Esophagus squamous epithelium (tissue), 5 donors: ENCODE data around the gene BICRA. TPM values are rescaled to one million over a fixed set of nuclear protein-coding genes. Genes with fewer than 3 reads are reported as not detected.

Experiments used
- DNase-seq: peaks from one replicate; lab custom pipeline; 2025; lab: John Stamatoyannopoulos, UW
- H3K27ac ChIP-seq, 4 donors: fragments of 200-600 bp; sonication (generic); one replicate each; pipeline ENCODE4 v1.5.1; 2016 to 2019; ENCODE audit warnings: mild to moderate bottlenecking in 1 of 4
- H3K27me3 ChIP-seq, 4 donors: fragments of 200-600 bp; sonication (generic); 1 replicate in 3 of 4; 2 replicates in 1 of 4; pipeline versions ENCODE4 v1.5.1 to v1.6.0; 2017 to 2021; ENCODE audit warnings: antibody characterized with exemption in 1 of 4
- H3K36me3 ChIP-seq, 3 donors: fragments of 200-600 bp; sonication (generic); one replicate each; pipeline ENCODE4 v1.5.1; 2016 to 2019
- H3K4me1 ChIP-seq, 3 donors: fragments of 200-600 bp; sonication (generic); one replicate each; pipeline ENCODE4 v1.5.1; 2017 to 2019
- H3K4me3 ChIP-seq, 4 donors: fragments of 200-600 bp; sonication (generic); 1 replicate in 3 of 4; 2 replicates in 1 of 4; pipeline ENCODE4 v1.5.1; 2016 to 2019; ENCODE audit warnings: mild to moderate bottlenecking in 2 of 4, moderate library complexity in 1 of 4
- H3K9me3 ChIP-seq, 3 donors: fragments of 200-600 bp; sonication (generic); one replicate each; pipeline ENCODE4 v1.5.1; 2016 to 2019
- CTCF ChIP-seq, 6 experiments: fragments of 450-650 bp in 4 of 6; fragments of 200-600 bp in 2 of 6; sonication (generic) in 2 of 6; IDR thresholded peaks; one replicate each; pipeline ENCODE4 v1.5.1; 2016 to 2019; ENCODE audit warnings: antibody characterized with exemption in 6 of 6, mild to moderate bottlenecking in 4 of 6, moderate library complexity in 4 of 6
- POLR2A ChIP-seq, 4 donors: fragments of 450-650 bp; IDR thresholded peaks; one replicate each; pipeline ENCODE4 v1.6.1; 2017; ENCODE audit warnings: antibody characterized with exemption in 4 of 4, mild to moderate bottlenecking in 4 of 4, moderate library complexity in 3 of 4
- WGBS, 2 donors: methylation state at CpG; one replicate each; pipeline ENCODE4 v1.1.5; 2018; 5-methylcytosine and 5-hydroxymethylcytosine counted together
- intact Hi-C: fragments of 100-400 bp; cut with DNase I; formaldehyde crosslinking; loops from one replicate; pipeline ENCODE4 v1.15.0; 2022
- total RNA-seq, 4 donors: library from RNA; depleted of rRNA; stranded (reverse); fragments of >200 nt; gene quantifications; one replicate each; pipeline ENCODE4 v1.1.0, GENCODE V29; 2016
- donor health status: DM: yes; HTN: yes; CAD: no.

The BICRA gene
- total RNA-seq, 4 donors from 2014 or later = 1.1 to 17.5 (median 7.0) TPM

- Histone ChIP-seq H3K27me3 (no peaks in the 10 kb centered on the region), H3K9me3 (no peaks in the 10 kb centered on the region), H3K4me1 (no peaks in the 10 kb centered on the region), H3K36me3 (peaks cover 0 to 87% (median 0%) of the 10 kb centered on the region in 3 donors), H3K27ac (no peak overlapping the region), H3K4me3 (no peak overlapping the region)
- DNase-seq = no peak
- 65 to 75% methylated on average over 3 to 5 of the region's 7 CpGs for WGBS, 2 donors
- TF ChIP-seq CTCF (IDR thresholded peaks at IDR 0.05) = no peak
- no peak for TF ChIP-seq POLR2A (IDR thresholded peaks at IDR 0.05)
- intact Hi-C loops = no loop called here
Measured at GRCh38 chr19:47687906-47688305, 79.0 kb downstream of the BICRA start.

DNA sequence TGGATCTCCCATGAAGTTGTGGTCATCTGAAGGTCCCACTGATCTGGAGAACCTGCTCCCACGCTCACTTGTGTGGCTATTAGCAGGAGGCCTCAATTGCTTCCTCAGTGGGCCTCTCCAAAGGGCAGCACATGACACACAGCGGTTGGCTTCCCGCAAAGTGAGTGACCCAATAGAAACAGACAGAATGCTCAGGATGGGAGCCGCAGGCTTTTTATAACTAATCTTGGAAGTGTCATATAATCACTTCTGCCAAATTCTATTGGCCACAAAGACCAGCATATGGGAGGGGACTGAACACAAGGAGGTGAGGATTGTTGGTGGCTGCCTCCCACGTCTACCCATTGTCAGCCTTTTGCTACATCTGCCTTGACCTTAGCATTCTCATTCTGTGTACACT lies 82.2 kb downstream of the BICRA start:
- Histone ChIP-seq H3K27me3 (no peaks in the 10 kb centered on the region), H3K36me3 (peaks cover 0 to 86% (median 7%) of the 10 kb centered on the region in 3 donors), H3K27ac (no peak overlapping the region), H3K9me3 (no peaks in the 10 kb centered on the region), H3K4me1 (no peaks in the 10 kb centered on the region), H3K4me3 (no peak overlapping the region)
- 90 to 95% methylated on average over 4 to 5 of the region's 5 CpGs for WGBS, 2 donors
- DNase-seq = no peak
- intact Hi-C loops = no loop called here
- TF ChIP-seq CTCF (IDR thresholded peaks at IDR 0.05) (no peak), POLR2A (IDR thresholded peaks at IDR 0.05) (no peak)

- 64 to 99% methylated on average over 6 to 7 of the region's 7 CpGs for WGBS, 2 donors
- no peaks in the 10 kb centered on the region for H3K9me3 ChIP-seq
- H3K4me3 ChIP-seq = no peak overlapping the region
- peaks cover 0 to 86% (median 8%) of the 10 kb centered on the region in 3 donors for H3K36me3 ChIP-seq
- H3K27me3 ChIP-seq = no peaks in the 10 kb centered on the region
- intact Hi-C loops = no loop called here
- no peak for DNase-seq
- H3K4me1 ChIP-seq = no peaks in the 10 kb centered on the region
- no peak for TF ChIP-seq POLR2A (IDR thresholded peaks at IDR 0.05)
- TF ChIP-seq CTCF (IDR thresholded peaks at IDR 0.05) = no peak
- no peak overlapping the region for H3K27ac ChIP-seq
Measured at GRCh38 chr19:47691782-47692181, 82.8 kb downstream of the BICRA start.

GRCh38 chr19:47693489-47693888 lies 84.6 kb downstream of the BICRA start:
- peaks cover 0 to 79% (median 8%) of the 10 kb centered on the region in 3 donors for H3K36me3 ChIP-seq
- no peaks in the 10 kb centered on the region for H3K27me3 ChIP-seq
- intact Hi-C loops = no loop called here
- no peak overlapping the region for H3K27ac ChIP-seq
- peaks cover 0 to 6% (median 5%) of the 10 kb centered on the region in 3 donors for H3K4me1 ChIP-seq
- TF ChIP-seq POLR2A (IDR thresholded peaks at IDR 0.05) (no peak), CTCF (IDR thresholded peaks at IDR 0.05) (no peak)
- no peak for DNase-seq
- no peaks in the 10 kb centered on the region for H3K9me3 ChIP-seq
- WGBS, 2 donors = 81 to 83% methylated on average over 1 to 13 of the region's 17 CpGs
- H3K4me3 ChIP-seq = no peak overlapping the region

- Histone ChIP-seq H3K4me3 (no peak overlapping the region), H3K9me3 (no peaks in the 10 kb centered on the region), H3K4me1 (peaks cover 0 to 6% (median 5%) of the 10 kb centered on the region in 3 donors), H3K36me3 (peaks cover 4 to 81% (median 12%) of the 10 kb centered on the region in 3 donors), H3K27ac (no peak overlapping the region), H3K27me3 (no peaks in the 10 kb centered on the region)
- intact Hi-C loops = no loop called here
- no peak for DNase-seq
- TF ChIP-seq POLR2A (IDR thresholded peaks at IDR 0.05) (no peak), CTCF (IDR thresholded peaks at IDR 0.05) (no peak)
- 84 to 92% methylated on average over 8 to 9 of the region's 14 CpGs for WGBS, 2 donors
Measured at GRCh38 chr19:47693903-47694302, 85.0 kb downstream of the BICRA start.
